Raji (cell line): ENCODE data around the gene TEAD3.

Source experiments
- POLR2A ChIP-seq: IDR thresholded peaks from 2 replicates; pipeline ENCODE4 v1.6.1; 2011; ENCODE audit warnings: low read depth, low read length, control low read depth; ENCODE audit not compliant: insufficient read depth

Gene TEAD3

DNA sequence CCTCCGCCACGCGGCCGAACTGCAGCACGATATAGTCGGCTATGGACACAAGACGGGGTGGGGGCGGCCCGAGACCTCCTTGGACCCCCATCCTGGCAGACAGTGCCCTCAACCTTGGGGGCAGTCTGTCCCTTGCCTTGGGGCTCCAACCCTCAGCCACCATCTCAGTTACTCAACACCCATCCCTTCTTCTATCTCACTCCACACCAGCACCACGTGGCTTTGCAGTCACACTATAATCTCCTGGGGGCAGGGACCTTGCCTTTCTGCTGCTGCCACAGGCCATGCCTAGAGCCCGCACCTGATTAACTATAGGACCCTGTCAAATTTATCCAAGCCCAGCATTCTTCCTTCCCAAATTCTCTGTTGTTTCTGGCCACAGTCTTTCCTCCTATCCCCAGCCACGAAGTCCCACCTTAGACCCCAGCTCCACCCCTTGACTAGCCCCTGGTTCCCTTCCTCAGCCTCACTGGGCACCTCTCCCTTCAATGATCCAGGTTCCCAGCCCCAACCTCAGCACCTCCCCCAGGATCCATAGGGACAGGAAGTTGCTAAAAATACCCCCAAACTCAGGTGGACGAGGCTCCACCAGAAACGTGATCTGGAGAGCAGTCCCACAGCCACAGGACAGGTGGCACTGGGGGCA is 1.7 kb upstream of the TEAD3 start:
- no peak for TF ChIP-seq POLR2A

DNA sequence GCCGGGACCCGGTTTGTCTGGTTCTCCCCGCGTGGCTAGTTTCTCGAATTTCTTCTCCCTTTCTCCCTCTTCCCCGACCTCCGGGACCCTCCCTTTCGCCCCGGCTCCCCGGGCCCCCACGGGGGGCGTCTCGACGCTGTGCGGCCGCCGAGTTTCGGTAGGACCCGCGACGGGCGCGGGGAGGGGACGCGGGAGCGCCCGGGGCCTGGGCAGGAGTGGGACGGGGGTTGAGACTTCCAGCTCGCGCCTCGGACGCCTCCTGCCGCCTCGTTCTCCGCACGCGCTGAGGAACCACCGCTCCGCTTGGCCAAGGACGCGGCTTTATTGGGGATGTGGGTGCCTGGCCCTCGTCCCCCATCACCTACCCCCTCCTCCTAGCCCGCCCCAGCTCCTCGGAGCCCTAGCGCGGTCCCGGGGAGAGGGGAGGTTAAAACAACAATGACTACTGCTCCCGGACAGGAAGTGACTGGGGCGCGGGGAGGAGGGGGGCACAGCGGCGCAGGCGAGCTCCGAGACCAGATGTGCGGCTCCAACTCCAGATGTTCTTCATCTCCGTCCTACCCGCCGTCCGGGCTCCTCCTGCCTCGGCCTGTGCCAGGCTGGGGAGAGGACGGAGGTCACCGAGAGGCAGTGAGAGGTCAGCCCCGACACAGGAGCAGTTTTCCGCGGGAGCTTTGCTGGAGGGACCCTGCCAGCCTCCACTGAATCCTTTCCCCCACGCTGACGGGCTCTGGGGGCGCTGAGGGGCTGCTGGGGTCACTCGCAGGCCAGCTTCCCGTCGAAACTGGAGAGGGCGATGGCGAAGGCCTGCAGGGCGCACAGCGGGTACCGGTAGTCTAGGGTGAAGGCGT is 917 bp upstream of the TEAD3 start:
- no peak for TF ChIP-seq POLR2A

DNA sequence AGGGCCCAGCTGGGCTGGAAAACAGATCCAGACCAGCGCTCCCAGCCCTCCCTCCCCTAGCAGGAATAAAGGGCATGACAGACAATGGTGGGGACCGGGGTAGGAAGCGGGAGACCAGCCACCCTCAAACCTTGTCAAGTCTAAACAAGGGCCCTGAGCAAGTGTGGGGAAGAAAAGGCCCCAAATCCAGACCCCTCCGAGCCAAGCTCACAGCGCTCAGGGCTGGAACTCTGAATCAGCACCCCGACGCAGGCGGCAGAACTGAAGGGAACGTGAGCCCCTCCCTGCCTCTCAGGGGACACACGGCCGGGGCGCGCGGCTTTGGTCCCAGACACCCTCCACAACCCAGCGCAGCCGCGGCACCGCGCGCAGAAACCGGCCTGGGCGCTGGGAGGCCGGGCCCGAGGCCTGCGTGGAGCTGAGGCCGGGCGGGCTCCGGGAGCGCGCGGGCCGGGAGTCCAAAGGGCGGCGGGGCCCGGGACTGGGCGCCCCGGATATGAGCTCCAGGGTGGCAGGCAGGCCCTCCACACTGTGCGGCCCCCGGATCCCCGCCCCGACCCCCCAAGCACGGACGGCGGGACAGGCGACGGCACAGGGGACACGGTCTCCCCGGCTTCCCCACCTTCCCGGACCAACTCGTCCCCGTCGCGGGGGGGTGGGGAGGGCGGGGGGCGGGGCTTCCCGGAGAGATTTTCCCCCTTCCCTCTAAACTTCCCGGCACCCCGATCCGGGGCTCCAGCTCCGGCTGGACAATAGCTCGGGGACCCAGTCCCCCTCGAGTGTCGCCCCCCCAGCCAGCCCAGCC is 641 bp downstream of the TEAD3 start:
- no peak for TF ChIP-seq POLR2A

- TF ChIP-seq POLR2A, result no peak
Measured at GRCh38 chr6:35495258-35496035, 1.4 kb downstream of the TEAD3 start.

GRCh38 chr6:35494161-35494563 is 2.7 kb downstream of the TEAD3 start:
- no peak for TF ChIP-seq POLR2A

DNA sequence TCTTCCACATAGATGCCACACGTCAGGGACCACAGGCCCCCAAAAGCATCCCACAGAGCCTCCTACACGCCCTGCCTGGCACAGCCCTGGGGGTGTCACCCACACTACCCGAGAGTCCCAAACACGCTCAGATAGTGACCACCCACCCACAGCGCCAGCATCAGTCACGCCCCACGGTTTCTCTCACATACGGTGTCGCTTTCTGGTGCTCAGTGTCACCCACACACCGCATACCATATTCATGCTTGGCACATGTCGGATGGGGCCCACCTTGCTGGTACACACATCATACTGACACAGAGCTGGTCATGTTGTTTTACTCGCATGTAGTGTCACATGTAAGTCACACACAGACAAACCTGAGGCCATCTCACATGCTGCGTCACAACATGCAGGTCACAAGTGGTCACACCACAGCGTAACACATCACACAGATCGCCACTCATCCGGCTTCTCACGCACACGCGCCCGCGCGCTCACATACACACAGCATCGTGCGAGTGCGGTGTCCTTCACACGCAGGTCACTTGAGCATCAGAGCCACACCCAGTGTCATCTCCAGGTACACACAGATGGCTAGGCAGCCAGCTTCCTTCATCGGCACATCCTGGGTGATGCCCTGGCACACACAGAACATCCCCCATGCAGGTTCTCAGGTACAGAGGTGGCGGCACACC is 3.4 kb downstream of the TEAD3 start:
- TF ChIP-seq POLR2A, result no peak

- TF ChIP-seq POLR2A, result no peak
Measured at GRCh38 chr6:35492974-35493284, 4.0 kb downstream of the TEAD3 start.

- no peak for TF ChIP-seq POLR2A
Measured at GRCh38 chr6:35492258-35492973, 4.5 kb downstream of the TEAD3 start.

GRCh38 chr6:35491558-35492257 is 5.2 kb downstream of the TEAD3 start:
- no peak for TF ChIP-seq POLR2A

- TF ChIP-seq POLR2A, result no peak
Measured at GRCh38 chr6:35490821-35491557, 5.9 kb downstream of the TEAD3 start.

- TF ChIP-seq POLR2A, result no peak
Measured at GRCh38 chr6:35489995-35490791, 6.7 kb downstream of the TEAD3 start.

GRCh38 chr6:35489066-35489465 is 7.8 kb downstream of the TEAD3 start:
- TF ChIP-seq POLR2A, result no peak
